GM23248 (cell line): ENCODE results near the gene DIAPH1. TPM values are rescaled to one million over a fixed set of nuclear protein-coding genes. Genes with fewer than 3 reads are reported as not detected.

Source experiments
- DNase-seq: peaks from one replicate; pipeline ENCODE4 v3.0.0-alpha.2; 2015
- H2AFZ ChIP-seq: fragments of 200-600 bp; sonication (generic); 2 replicates; pipeline ENCODE4 v1.6.1; 2016; ENCODE audit warnings: antibody characterized with exemption
- H3F3A ChIP-seq: fragments of 200-600 bp; sonication (generic); 2 replicates; pipeline ENCODE4 v1.6.1; 2016; ENCODE audit warnings: mild to moderate bottlenecking, antibody characterized with exemption, mixed run types; ENCODE audit not compliant: insufficient read depth
- H3K27ac ChIP-seq: fragments of 200-600 bp; sonication (generic); 2 replicates; pipeline ENCODE4 v1.5.1; 2016; ENCODE audit warnings: mild to moderate bottlenecking
- H3K27me3 ChIP-seq: fragments of 200-600 bp; sonication (generic); replicated peaks from 2 replicates; pipeline ENCODE4 v1.6.1; 2016; ENCODE audit warnings: mild to moderate bottlenecking; ENCODE audit not compliant: insufficient read depth
- H3K36me3 ChIP-seq: fragments of 200-600 bp; sonication (generic); 2 replicates; pipeline ENCODE4 v1.6.1; 2016; ENCODE audit warnings: low read depth, mild to moderate bottlenecking
- H3K4me1 ChIP-seq: fragments of 200-600 bp; sonication (generic); 2 replicates; pipeline ENCODE4 v1.6.1; 2016; ENCODE audit warnings: mild to moderate bottlenecking; ENCODE audit not compliant: insufficient read depth
- H3K4me2 ChIP-seq: fragments of 200-600 bp; sonication (generic); one replicate; pipeline ENCODE4 v1.6.1; 2016; ENCODE audit warnings: mild to moderate bottlenecking; ENCODE audit not compliant: unreplicated experiment
- H3K4me3 ChIP-seq: fragments of 200-600 bp; sonication (generic); 2 replicates; pipeline ENCODE4 v1.5.1; 2016; ENCODE audit warnings: mild to moderate bottlenecking
- H3K79me2 ChIP-seq: fragments of 200-600 bp; sonication (generic); 2 replicates; pipeline ENCODE4 v1.6.1; 2016; ENCODE audit warnings: mild to moderate bottlenecking; ENCODE audit not compliant: insufficient read depth
- H3K9ac ChIP-seq: fragments of 200-600 bp; sonication (generic); 2 replicates; pipeline ENCODE4 v1.6.1; 2016; ENCODE audit warnings: mild to moderate bottlenecking
- H3K9me2 ChIP-seq: fragments of 200-600 bp; sonication (generic); 2 replicates; pipeline ENCODE4 v1.6.1; 2016; ENCODE audit warnings: mixed run types, mild to moderate bottlenecking, moderate library complexity; ENCODE audit not compliant: insufficient read depth
- H3K9me3 ChIP-seq: fragments of 200-600 bp; sonication (generic); one replicate; pipeline ENCODE4 v1.6.1; 2017; ENCODE audit warnings: low read depth
- H4K20me1 ChIP-seq: fragments of 200-600 bp; sonication (generic); 2 replicates; pipeline ENCODE4 v1.6.0; 2016; ENCODE audit not compliant: insufficient read depth
- EZH2 ChIP-seq: fragments of 200-600 bp; sonication (generic); IDR thresholded peaks from 2 replicates; pipeline ENCODE4 v1.6.1; 2018; ENCODE audit warnings: antibody characterized with exemption, mild to moderate bottlenecking; ENCODE audit not compliant: insufficient read depth, poor library complexity, severe bottlenecking
- EZH2phosphoT487 ChIP-seq: fragments of 200-600 bp; sonication (generic); IDR thresholded peaks from 2 replicates; pipeline ENCODE4 v1.6.1; 2018; ENCODE audit warnings: antibody characterized with exemption, moderate library complexity, mild to moderate bottlenecking, low read depth; ENCODE audit not compliant: insufficient read depth
- WGBS, 2 experiments: methylation state at CpG; one replicate each; pipeline ENCODE4 v1.1.6; 2015 to 2017; ENCODE audit warnings: low lambda C conversion rate in 2 of 2, low coverage in 1 of 2; ENCODE audit errors: missing lambda C conversion rate in 2 of 2; 5-methylcytosine and 5-hydroxymethylcytosine counted together
- in situ Hi-C: fragments of 300-500 bp; cut with MboI; formaldehyde crosslinking; loops from 2 replicates; pipeline ENCODE4 v1.15.0; 2020
- polyA plus RNA-seq: library from polyadenylated mRNA; unstranded; fragments of >200 nt; fragmentation: Nextera tagmentation; extraction: Ambion mirVana; gene quantifications from 2 replicates; pipeline ENCODE4 v1.2.1, GENCODE V29; 2016
- total RNA-seq: library from RNA; depleted of rRNA; stranded (reverse); fragments of >200 nt; shearing (Covaris generic); gene quantifications from 2 replicates; pipeline ENCODE4 v1.2.3, GENCODE V29; 2014

The DIAPH1 gene
- total and polyA plus RNA-seq, 2 experiments from 2014 or later = 26.0 to 34.4 TPM

- no peaks in the 10 kb centered on the region for H3K9me3 ChIP-seq
Measured at GRCh38 chr5:141618030-141618803, 583 bp downstream of the DIAPH1 start.

DNA sequence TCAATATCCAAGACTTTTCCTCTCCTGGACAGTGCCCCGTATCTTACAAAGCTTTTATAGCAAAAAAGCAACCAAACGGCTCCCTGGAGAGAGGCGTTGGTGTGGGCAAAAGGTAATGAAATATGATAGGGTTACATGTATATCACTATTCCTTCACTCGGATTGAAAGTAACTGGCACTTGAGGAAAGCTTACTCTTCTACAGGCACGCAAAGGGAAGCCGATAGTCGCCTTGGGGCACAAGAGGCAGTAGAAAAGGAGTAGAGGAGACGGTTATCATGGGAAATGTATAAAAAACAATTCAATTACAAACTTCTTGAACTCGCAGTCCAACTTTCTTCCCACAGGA lies 1.1 kb downstream of the DIAPH1 start:
- WGBS, 2 experiments = 1% methylated on average over 9 of the region's 9 CpGs
- Histone ChIP-seq H3K4me2 (peak overlapping the region; percentile 98), H3K36me3 (peaks cover 11% of the 10 kb centered on the region), H3K27ac (peak overlapping the region; percentile 71), H3K79me2 (peaks cover 58% of the 10 kb centered on the region), H3K9ac (peak overlapping the region; percentile 83), H4K20me1 (no peaks in the 10 kb centered on the region), H3K4me1 (peaks cover 11% of the 10 kb centered on the region), H3F3A (peaks cover 41% of the 10 kb centered on the region), H3K4me3 (peak overlapping the region; percentile 79), H3K9me2 (no peaks in the 10 kb centered on the region), H3K27me3 (no peaks in the 10 kb centered on the region), H3K9me3 (no peaks in the 10 kb centered on the region), H2AFZ (peak overlapping the region; percentile 85)
- in situ Hi-C loops = no loop called here
- DNase-seq = peak; percentile 56
- no peak for TF ChIP-seq EZH2
- TF ChIP-seq EZH2phosphoT487 = no peak

More at GRCh38 chr5:141618030-141618803, 583 bp downstream of the DIAPH1 start:
- 2% methylated on average over 29 to 36 of the region's 36 CpGs for WGBS, 2 experiments
- peaks cover 16% of the 10 kb centered on the region for H3K36me3 ChIP-seq
- H3K9ac ChIP-seq = peak overlapping the region; percentile 83
- H3K79me2 ChIP-seq = peaks cover 52% of the 10 kb centered on the region
- H3K4me1 ChIP-seq = peaks cover 11% of the 10 kb centered on the region
- no peaks in the 10 kb centered on the region for H3K9me2 ChIP-seq
- H4K20me1 ChIP-seq = no peaks in the 10 kb centered on the region
- TF ChIP-seq EZH2 = no peak
- TF ChIP-seq EZH2phosphoT487 = no peak
- H3K27me3 ChIP-seq = no peaks in the 10 kb centered on the region
- in situ Hi-C loops = no loop called here
- H3K4me2 ChIP-seq = peak overlapping the region; percentile 98
- H3F3A ChIP-seq = peaks cover 41% of the 10 kb centered on the region
- H3K27ac ChIP-seq = peak overlapping the region; percentile 71
- peak overlapping the region; percentile 85 for H2AFZ ChIP-seq
- peak overlapping the region; percentile 79 for H3K4me3 ChIP-seq
- DNase-seq = peak; percentile 65

DNA sequence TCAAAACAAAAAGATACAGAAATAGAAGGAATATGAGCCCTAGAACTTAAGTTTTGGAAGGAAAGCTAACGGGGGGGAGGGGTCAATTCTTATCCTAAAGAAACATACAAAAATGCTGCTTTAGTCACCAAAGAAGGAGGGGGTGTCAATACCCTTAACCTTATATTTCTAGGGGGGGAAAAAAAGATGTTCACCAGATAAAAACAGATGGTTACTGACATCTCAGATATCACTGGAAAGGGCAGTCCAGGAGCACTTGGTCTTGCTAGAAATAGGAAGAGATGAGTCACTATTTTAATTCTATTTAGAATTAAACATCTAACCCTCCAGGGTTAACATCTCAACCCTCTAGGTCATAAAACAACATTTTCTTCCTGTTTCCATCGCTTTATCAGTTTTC lies 1.7 kb downstream of the DIAPH1 start:
- Histone ChIP-seq H3K9me3 (no peaks in the 10 kb centered on the region), H3F3A (peaks cover 41% of the 10 kb centered on the region), H4K20me1 (no peaks in the 10 kb centered on the region), H2AFZ (peak overlapping the region; percentile 85), H3K27me3 (no peaks in the 10 kb centered on the region), H3K27ac (peak overlapping the region; percentile 71), H3K9ac (peak overlapping the region; percentile 83), H3K4me3 (peak overlapping the region; percentile 79), H3K36me3 (peaks cover 6% of the 10 kb centered on the region; the same call in 1 of the 2 replicates), H3K9me2 (no peaks in the 10 kb centered on the region), H3K79me2 (peaks cover 63% of the 10 kb centered on the region), H3K4me1 (peaks cover 11% of the 10 kb centered on the region), H3K4me2 (peak overlapping the region; percentile 98)
- no peak for TF ChIP-seq EZH2
- no peak for TF ChIP-seq EZH2phosphoT487
- 28 to 29% methylated on average over 2 of the region's 2 CpGs for WGBS, 2 experiments
- in situ Hi-C loops = no loop called here
- DNase-seq = peak; percentile 58

GRCh38 chr5:141615991-141616720 lies 2.6 kb downstream of the DIAPH1 start:
- H3K9ac ChIP-seq = no peak overlapping the region
- in situ Hi-C loops = no loop called here
- H4K20me1 ChIP-seq = no peaks in the 10 kb centered on the region
- H2AFZ ChIP-seq = no peak overlapping the region
- H3F3A ChIP-seq = peaks cover 39% of the 10 kb centered on the region
- peak overlapping the region; percentile 98 for H3K4me2 ChIP-seq
- TF ChIP-seq EZH2phosphoT487 (no peak), EZH2 (no peak)
- H3K9me2 ChIP-seq = no peaks in the 10 kb centered on the region
- no peaks in the 10 kb centered on the region for H3K36me3 ChIP-seq
- H3K4me1 ChIP-seq = peaks cover 11% of the 10 kb centered on the region
- 72 to 78% methylated on average over 9 of the region's 9 CpGs for WGBS, 2 experiments
- no peak for DNase-seq
- no peaks in the 10 kb centered on the region for H3K9me3 ChIP-seq
- H3K4me3 ChIP-seq = peak overlapping the region; percentile 79
- no peaks in the 10 kb centered on the region for H3K27me3 ChIP-seq
- no peak overlapping the region for H3K27ac ChIP-seq
- peaks cover 73% of the 10 kb centered on the region for H3K79me2 ChIP-seq
